Thymus (tissue), 11 donors: ENCODE data around the gene CSHL1. TPM values are rescaled to one million over a fixed set of nuclear protein-coding genes. Genes with fewer than 3 reads are reported as not detected.
A peak's percentile ranks its signal among the peaks of the same experiment; 100 is the strongest.

Source experiments
- DNase-seq, 9 donors: peaks; one replicate each; pipeline ENCODE4 v3.0.0-alpha.2; 2013; ENCODE audit warnings: low spot score in 9 of 9, low read depth in 6 of 9, missing footprints in 1 of 9
- H3K27ac ChIP-seq, 2 donors: one replicate each; pipeline ENCODE4 v1.5.1; 2013; ENCODE audit warnings: control low read depth in 1 of 2, low read depth in 1 of 2, low read length in 1 of 2, mild to moderate bottlenecking in 1 of 2, moderate library complexity in 1 of 2
- H3K27me3 ChIP-seq, 2 donors: one replicate each; pipeline ENCODE4 v1.5.1; 2013; ENCODE audit warnings: low read length in 1 of 2; ENCODE audit not compliant: control insufficient read depth in 2 of 2, insufficient read depth in 1 of 2
- H3K36me3 ChIP-seq, 2 donors: one replicate each; pipeline ENCODE4 v1.5.1; 2013; ENCODE audit warnings: low read length in 1 of 2, mild to moderate bottlenecking in 1 of 2, moderate library complexity in 1 of 2; ENCODE audit not compliant: control insufficient read depth in 2 of 2, insufficient read depth in 2 of 2
- H3K4me1 ChIP-seq, 2 donors: one replicate each; pipeline ENCODE4 v1.5.1; 2013; ENCODE audit warnings: low read length in 2 of 2; ENCODE audit not compliant: control insufficient read depth in 2 of 2, insufficient read depth in 2 of 2
- H3K4me3 ChIP-seq, 2 donors: one replicate each; pipeline ENCODE4 v1.5.1; 2013; ENCODE audit warnings: low read length in 2 of 2, control low read depth in 1 of 2, mild to moderate bottlenecking in 1 of 2
- H3K9me3 ChIP-seq, 2 donors: one replicate each; pipeline ENCODE4 v1.5.1; 2013; ENCODE audit warnings: low read length in 1 of 2, mild to moderate bottlenecking in 1 of 2; ENCODE audit not compliant: control insufficient read depth in 2 of 2, insufficient read depth in 1 of 2
- WGBS: extraction: QIAGEN DNeasy Blood & Tissue Kit; methylation state at CpG from one replicate; pipeline ENCODE4 v1.1.7; 2013; 5-methylcytosine and 5-hydroxymethylcytosine counted together
- polyA plus RNA-seq: library from polyadenylated mRNA; stranded (reverse); fragments of 200-250 nt; gene quantifications from one replicate; pipeline ENCODE4 v1.2.3, GENCODE V29; 2013
- total RNA-seq: library from RNA; stranded (reverse); fragments of 120-200 nt; gene quantifications from one replicate; pipeline ENCODE4 v1.2.4, GENCODE V29; 2013
- donor health status: healthy.

The CSHL1 gene
- total and polyA plus RNA-seq, 2 donors = 0.24 to 1.3 TPM

DNA sequence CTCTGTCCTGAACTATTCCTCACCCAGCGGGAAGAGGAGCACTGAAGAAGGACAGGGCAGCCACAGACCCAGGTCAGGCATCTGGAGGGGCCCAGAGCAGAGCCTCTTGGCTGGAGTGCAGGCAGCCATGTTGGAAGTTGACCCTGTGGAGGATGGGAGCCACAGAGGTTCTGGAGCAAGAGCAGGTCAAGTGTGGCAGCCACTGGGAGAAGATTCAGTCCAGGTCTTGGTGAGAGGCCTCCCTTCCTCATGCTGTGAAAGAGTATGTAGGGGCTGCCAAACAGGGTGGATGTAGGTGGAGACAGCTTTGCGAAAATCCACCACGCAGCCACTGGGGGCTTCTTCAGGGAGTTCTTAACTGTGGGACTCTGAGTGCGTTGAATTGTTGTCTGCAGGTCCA lies 21.7 kb upstream of the CSHL1 start:
- no peak overlapping the region for H3K27ac ChIP-seq
- WGBS = 94% methylated on average over 4 of the region's 4 CpGs
- H3K36me3 ChIP-seq = no peaks in the 10 kb centered on the region
- H3K4me1 ChIP-seq = peaks cover 13 to 24% of the 10 kb centered on the region in 2 donors
- no peak overlapping the region for H3K4me3 ChIP-seq
- DNase-seq = no peak
- peaks cover 0 to 3% of the 10 kb centered on the region in 2 donors for H3K9me3 ChIP-seq
- no peaks in the 10 kb centered on the region for H3K27me3 ChIP-seq

- no peaks in the 10 kb centered on the region for H3K27me3 ChIP-seq
- peak within 1 kb of the TSS; percentile 2 to 7 for H3K4me3 ChIP-seq
- H3K27ac ChIP-seq = peak within 1 kb of the TSS; percentile 46 to 61
- H3K36me3 ChIP-seq = no peaks in the 10 kb centered on the region
- WGBS = 7% methylated on average over 19 of the region's 19 CpGs
- H3K9me3 ChIP-seq = peaks cover 0 to 3% of the 10 kb centered on the region in 2 donors
- H3K4me1 ChIP-seq = peaks cover 13 to 25% of the 10 kb centered on the region in 2 donors
- peak in 4 of 9 donors; percentile 26 to 70 (median 48) for DNase-seq
Measured at GRCh38 chr17:63931981-63932561, 21.0 kb upstream of the CSHL1 start, which contains the start of gene CD79B. Gene CD79B, minus strand, starts transcription at chr17:63932331. Its CDS starts 70 bp downstream, at chr17:63932261.

DNA sequence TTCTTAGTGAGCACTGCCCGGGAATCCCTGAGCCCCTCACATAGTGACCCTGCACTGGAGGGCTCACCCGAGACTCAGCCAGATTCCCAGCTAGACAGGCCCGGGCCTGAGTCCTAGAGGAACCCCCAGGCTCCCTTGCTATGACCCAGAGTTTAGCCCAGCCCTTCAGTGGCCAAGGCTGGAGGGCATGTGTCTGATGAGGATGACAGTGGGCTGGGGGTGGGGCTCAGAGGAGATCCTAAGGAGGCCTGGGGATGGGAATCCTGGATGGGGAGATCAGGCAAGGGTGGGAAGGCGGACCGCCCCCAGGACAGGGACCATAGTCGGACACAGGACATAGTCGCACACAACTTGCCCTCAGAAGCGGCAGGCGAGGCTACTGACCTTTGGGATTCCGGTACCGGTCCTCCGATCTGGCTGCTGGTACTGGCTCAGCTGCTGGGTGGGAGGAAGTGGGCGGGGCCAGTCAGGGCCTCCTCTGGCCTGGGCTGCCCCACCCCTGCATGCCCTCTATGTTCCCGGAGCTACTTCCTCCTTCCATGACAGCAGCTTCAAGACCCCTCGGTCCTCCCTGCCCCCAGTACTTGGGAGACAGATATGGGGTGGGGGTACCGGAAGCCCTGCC lies 20.0 kb upstream of the CSHL1 start:
- DNase-seq = peak in 4 of 9 donors; percentile 27 to 64 (median 50)
- Histone ChIP-seq H3K4me3 (peak overlapping the region; percentile 2 to 7), H3K27ac (peak overlapping the region in 1 of 2 donors; percentile 5), H3K4me1 (peaks cover 13 to 25% of the 10 kb centered on the region in 2 donors), H3K27me3 (no peaks in the 10 kb centered on the region), H3K9me3 (peaks cover 0 to 3% of the 10 kb centered on the region in 2 donors), H3K36me3 (no peaks in the 10 kb centered on the region)
- 49% methylated on average over 16 of the region's 16 CpGs for WGBS

DNA sequence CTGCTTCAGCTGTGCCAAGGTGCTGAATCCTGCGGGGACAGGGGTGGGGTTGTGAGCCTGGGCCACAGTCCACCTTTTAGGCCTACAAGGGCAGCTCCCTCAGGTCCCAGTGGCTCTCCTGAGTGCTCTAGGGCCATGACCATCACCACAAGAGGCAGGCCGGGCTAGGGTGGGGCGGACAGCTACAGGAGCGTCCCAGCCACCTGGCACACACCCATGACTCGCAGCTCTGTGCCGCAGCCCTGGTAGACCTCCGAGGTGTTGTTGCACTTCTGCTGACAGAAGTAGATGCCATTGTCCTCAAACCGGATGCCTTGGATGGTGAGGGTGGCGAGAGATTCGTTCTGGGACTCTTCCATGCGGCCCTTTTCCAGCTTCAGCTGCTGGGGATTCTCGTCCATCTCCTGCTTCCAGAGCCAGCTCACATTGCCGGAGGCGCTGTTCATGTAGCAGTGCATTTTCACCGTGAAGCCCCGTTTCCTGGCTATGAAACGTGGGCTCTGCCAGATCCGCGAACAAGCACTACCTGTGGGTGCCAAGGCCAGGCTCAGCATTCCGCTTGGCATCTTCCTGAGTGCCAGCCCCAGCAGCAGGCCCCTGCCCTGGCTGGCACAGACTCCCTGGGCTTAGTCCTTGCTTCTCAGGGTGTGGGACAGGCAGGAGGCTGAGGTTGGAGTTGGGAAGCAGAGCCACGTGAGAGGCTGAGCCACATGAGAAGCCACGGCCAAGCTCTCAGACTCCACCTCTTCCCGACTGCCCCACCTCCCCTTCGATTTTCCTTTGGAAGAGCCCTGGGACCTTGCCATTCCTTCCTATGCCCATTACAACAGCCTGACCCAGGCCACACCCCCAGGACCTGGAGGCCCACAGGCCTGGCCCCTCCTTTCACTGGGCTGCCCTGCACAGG lies 19.1 kb upstream of the CSHL1 start:
- Histone ChIP-seq H3K9me3 (peaks cover 0 to 3% of the 10 kb centered on the region in 2 donors), H3K27me3 (no peaks in the 10 kb centered on the region), H3K27ac (peak overlapping the region in 1 of 2 donors; percentile 12), H3K4me1 (peaks cover 13 to 28% of the 10 kb centered on the region in 2 donors), H3K4me3 (no peak overlapping the region), H3K36me3 (no peaks in the 10 kb centered on the region)
- DNase-seq = no peak
- WGBS = 97% methylated on average over 24 of the region's 24 CpGs

GRCh38 chr17:63928966-63929695 lies 18.1 kb upstream of the CSHL1 start:
- Histone ChIP-seq H3K9me3 (peaks cover 0 to 3% of the 10 kb centered on the region in 2 donors), H3K27ac (no peak overlapping the region), H3K36me3 (no peaks in the 10 kb centered on the region), H3K4me3 (no peak overlapping the region), H3K27me3 (no peaks in the 10 kb centered on the region), H3K4me1 (peaks cover 13 to 28% of the 10 kb centered on the region in 2 donors)
- 97% methylated on average over 10 of the region's 10 CpGs for WGBS
- DNase-seq = no peak

DNA sequence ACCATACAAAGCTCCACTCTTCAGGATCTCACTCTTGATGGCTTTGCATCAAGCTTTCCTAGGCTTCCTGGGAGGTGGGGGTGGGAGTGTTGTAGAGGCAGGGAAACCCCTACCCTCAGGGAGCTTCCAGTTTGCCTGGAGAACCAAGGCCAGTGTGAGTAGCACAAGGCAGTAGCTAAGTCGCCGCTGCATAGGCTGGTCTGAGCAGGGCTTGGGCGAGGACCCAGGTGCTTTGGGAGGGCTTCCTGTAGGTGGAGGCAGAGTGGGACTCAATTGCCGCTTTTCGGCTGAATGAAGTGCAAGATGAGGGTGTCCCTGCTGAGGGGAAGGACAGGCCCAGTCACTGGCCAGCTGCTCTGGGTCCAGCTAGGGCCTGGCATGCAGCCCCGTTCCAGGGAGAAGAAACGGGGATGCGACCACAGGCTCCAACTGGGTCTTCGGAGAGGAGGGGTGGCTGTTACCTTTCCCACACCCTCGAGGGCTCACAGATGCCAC lies 17.2 kb upstream of the CSHL1 start:
- WGBS = 87% methylated on average over 10 of the region's 10 CpGs
- Histone ChIP-seq H3K4me1 (peaks cover 13 to 28% of the 10 kb centered on the region in 2 donors), H3K4me3 (no peak overlapping the region), H3K36me3 (no peaks in the 10 kb centered on the region), H3K27ac (no peak overlapping the region), H3K9me3 (peaks cover 0 to 3% of the 10 kb centered on the region in 2 donors), H3K27me3 (no peaks in the 10 kb centered on the region)
- DNase-seq = no peak

DNA sequence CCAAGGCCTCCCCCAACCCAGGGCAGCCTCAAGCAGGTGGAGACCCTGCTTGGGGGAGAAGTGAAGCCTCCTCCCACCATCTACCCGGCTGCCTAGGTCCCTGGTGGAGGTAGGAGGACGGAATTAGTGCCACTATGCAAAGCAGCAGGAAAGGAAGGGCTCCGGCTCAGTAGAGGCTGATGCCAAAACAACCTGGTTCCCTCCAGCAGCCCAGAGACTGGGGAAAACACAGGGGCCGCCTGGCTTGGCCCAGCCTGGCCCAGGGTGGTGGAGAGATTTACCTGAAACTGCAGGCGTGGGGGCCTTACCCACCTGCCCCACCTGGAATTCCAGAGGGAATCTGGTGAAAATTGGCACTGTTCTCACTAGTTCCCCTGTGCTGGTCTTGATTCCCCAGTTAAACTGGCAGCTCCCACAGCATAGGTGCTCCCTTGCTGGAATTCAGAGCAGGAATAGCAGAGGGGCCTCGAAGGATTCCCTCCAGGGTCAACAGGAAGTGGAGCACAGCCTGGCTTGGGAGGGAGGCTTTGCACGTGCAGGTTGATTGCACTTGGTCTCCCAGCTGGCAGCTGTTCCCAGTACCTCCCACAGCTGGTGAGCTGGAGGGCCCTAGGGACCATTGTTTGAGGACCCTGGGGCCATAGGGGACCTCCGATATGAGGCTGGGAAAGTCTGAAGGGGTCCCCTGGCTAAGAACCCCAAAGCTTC lies 16.6 kb upstream of the CSHL1 start:
- no peak overlapping the region for H3K27ac ChIP-seq
- 85% methylated on average over 8 of the region's 8 CpGs for WGBS
- peaks cover 0 to 3% of the 10 kb centered on the region in 2 donors for H3K9me3 ChIP-seq
- H3K27me3 ChIP-seq = no peaks in the 10 kb centered on the region
- H3K36me3 ChIP-seq = no peaks in the 10 kb centered on the region
- H3K4me3 ChIP-seq = no peak overlapping the region
- DNase-seq = no peak
- peaks cover 13 to 22% of the 10 kb centered on the region in 2 donors for H3K4me1 ChIP-seq

DNA sequence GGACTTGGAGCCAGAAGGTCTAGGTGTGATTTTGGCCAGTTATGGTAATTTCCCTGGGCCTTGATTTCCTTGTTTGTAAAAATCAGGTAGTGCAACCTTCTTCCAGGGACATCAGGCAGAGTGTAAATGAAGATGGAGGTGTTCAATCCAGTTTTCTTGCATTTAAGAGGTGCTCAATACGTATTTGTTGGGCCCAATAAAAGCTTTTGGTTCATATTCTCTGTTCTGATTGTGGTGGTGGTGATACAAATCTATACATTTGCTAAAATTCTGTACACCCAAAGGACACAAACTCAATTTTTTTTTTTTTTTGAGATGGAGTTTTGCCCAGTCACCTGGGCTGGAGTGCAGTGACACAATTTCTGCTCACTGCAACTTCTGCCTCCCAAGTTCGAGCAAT lies 15.1 kb upstream of the CSHL1 start:
- no peak overlapping the region for H3K4me3 ChIP-seq
- WGBS = 96% methylated on average over 2 of the region's 2 CpGs
- no peaks in the 10 kb centered on the region for H3K27me3 ChIP-seq
- H3K4me1 ChIP-seq = peaks cover under 1 to 8% of the 10 kb centered on the region in 2 donors
- H3K9me3 ChIP-seq = peaks cover 0 to 3% of the 10 kb centered on the region in 2 donors
- no peak overlapping the region for H3K27ac ChIP-seq
- DNase-seq = no peak
- no peaks in the 10 kb centered on the region for H3K36me3 ChIP-seq
